Fibroblast of pulmonary artery (primary cell): ENCODE measurements around the gene UST.

Source experiments
- DNase-seq: peaks from one replicate; pipeline ENCODE4 v3.0.0-alpha.2; 2010; ENCODE audit warnings: low read depth
- H3K4me3 ChIP-seq: replicated peaks from 2 replicates; pipeline ENCODE4 v1.5.1; 2011; ENCODE audit warnings: low read depth, mild to moderate bottlenecking, control low read depth, low read length, moderate library complexity
- CTCF ChIP-seq: IDR thresholded peaks from 2 replicates; pipeline ENCODE4 v1.5.1; 2011; ENCODE audit warnings: mild to moderate bottlenecking, control low read depth, low read length, inconsistent platforms; ENCODE audit errors: missing control alignments

The UST gene

DNA sequence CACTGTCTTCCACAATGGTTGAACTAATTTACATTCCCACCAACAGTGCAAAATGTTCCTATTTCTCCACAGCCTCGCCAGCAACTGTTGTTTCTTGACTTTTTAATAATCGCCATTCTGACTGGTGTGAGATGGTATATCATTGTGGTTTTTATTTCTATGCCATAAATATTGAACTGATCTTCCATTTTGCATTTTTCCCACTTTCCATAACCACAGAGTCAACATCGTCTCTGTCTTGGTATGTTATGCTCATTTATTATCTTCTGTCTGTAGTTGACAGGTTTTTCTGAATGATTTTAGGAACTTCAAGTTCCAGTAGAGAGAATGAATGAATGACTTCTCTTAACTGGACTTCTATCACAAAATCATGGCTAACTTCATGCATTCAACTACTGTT lies 259.8 kb downstream of the UST start:
- TF ChIP-seq CTCF = no peak
- DNase-seq = no peak
- no peak overlapping the region for H3K4me3 ChIP-seq

DNA sequence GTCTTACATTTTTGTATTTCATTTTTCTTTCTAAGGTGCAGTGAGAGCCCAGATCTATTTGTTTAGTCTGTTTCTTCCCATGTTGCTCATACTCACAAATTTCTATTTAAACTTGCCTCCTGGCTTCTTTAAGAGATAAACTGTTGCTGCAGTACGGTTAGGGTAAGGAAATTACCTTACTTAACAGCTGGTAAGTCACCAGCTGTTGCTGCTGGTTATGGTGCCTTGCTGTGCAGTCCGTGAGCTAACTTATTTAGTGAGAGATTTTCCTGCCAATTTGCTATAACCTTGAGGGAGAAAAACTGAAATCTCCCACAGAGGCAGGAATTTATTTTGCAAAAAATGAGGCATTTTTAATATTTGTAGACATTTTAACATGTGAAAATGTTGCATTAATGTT lies 261.0 kb downstream of the UST start:
- TF ChIP-seq CTCF = no peak
- no peak for DNase-seq

DNA sequence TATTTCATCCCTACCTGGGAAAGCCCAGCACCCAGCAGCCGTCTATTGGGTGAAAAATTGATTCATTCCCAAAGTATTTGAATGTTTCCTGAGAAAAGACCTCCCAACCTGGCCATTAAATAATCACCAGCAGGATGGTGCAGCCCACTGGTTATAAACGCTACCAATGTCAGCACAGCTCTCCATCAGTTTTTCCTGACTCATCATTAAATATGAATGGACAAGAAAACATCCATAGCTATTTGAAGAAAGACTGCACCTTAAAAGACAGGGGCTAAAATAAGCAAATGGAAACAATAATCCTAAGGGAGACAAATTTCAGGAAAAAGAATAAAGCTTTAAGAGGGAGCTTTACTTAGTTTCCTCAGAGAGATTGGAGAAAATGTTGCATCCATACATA lies 261.9 kb downstream of the UST start:
- DNase-seq = no peak
- H3K4me3 ChIP-seq = no peak overlapping the region
- TF ChIP-seq CTCF = no peak

More for the DNA sequence above, 261.0 kb downstream of the UST start:
- H3K4me3 ChIP-seq = no peak overlapping the region

DNA sequence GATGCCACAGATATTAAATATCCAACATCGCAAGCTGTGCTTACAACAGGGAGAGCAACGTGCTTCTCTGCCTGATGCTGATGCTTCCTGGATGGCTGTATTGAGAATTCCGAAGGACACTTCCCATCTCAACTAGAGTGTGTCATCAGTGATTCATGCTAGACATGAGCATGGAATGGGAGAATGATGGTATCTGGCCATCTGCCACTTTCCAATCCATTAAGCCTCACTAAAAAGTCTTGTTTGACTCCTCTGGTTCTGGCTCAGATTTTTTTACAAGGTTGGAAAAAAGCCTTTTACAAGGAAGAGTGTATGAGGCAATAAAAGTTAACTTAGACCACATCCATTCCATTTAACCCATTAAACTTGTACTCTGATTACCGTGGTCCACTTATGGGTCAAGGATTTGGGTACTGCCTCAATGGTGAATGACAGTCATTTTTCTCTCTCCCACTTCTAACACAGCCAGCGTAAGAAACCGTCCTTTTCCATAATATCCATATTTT lies 265.3 kb downstream of the UST start:
- TF ChIP-seq CTCF = no peak
- peak; percentile 93 for DNase-seq

GRCh38 chr6:149013586-149014344 lies 266.9 kb downstream of the UST start:
- no peak for DNase-seq
- H3K4me3 ChIP-seq = no peak overlapping the region
- no peak for TF ChIP-seq CTCF

More for the DNA sequence above, 265.3 kb downstream of the UST start:
- no peak overlapping the region for H3K4me3 ChIP-seq

- no peak overlapping the region for H3K4me3 ChIP-seq
- peak; percentile 78 for DNase-seq
- TF ChIP-seq CTCF = no peak
Measured at GRCh38 chr6:149014631-149015534, 268.1 kb downstream of the UST start.
